Heart right ventricle (tissue), 16 donors: ENCODE data around the gene S100A13. TPM values are rescaled to one million over a fixed set of nuclear protein-coding genes. Genes with fewer than 3 reads are reported as not detected.

Experiments
- ATAC-seq, 8 donors: fragments of 200-7000 bp; cut with Tn5 transposase; one replicate each; pipeline ENCODE4 v1.9.1; 2020; ENCODE audit warnings: mild to moderate bottlenecking in 8 of 8, moderate library complexity in 8 of 8, moderate number of reproducible peaks in 1 of 8
- DNase-seq, 2 donors: peaks; one replicate each; pipeline ENCODE4 v3.0.0-alpha.2; 2020
- H3K27ac ChIP-seq, 10 donors: fragments of 200-600 bp; sonication (generic) in 2 of 10; one replicate each; pipeline versions ENCODE4 v1.5.0 to v1.8.0; 2020 to 2022; ENCODE audit warnings: mild to moderate bottlenecking in 3 of 10
- H3K27me3 ChIP-seq, 7 donors: fragments of 200-600 bp; one replicate each; pipeline ENCODE4 v1.8.0; 2021 to 2022; ENCODE audit warnings: mild to moderate bottlenecking in 2 of 7
- H3K36me3 ChIP-seq, 9 donors: fragments of 200-600 bp; sonication (generic) in 1 of 9; one replicate each; pipeline versions ENCODE4 v1.5.0 to v1.8.0; 2020 to 2022; ENCODE audit warnings: mild to moderate bottlenecking in 2 of 9
- H3K4me1 ChIP-seq, 9 donors: fragments of 200-600 bp; sonication (generic) in 1 of 9; one replicate each; pipeline versions ENCODE4 v1.5.0 to v1.8.0; 2020 to 2022; ENCODE audit warnings: mild to moderate bottlenecking in 4 of 9
- H3K4me3 ChIP-seq, 10 donors: fragments of 200-600 bp; sonication (generic) in 2 of 10; one replicate each; pipeline versions ENCODE4 v1.5.0 to v1.8.0; 2020 to 2022; ENCODE audit warnings: mild to moderate bottlenecking in 7 of 10, moderate library complexity in 2 of 10
- H3K9me3 ChIP-seq, 11 donors: fragments of 200-600 bp in 10 of 11; sonication (generic) in 2 of 11; one replicate each; pipeline versions ENCODE4 v1.5.0 to v1.8.0; 2013 to 2022; ENCODE audit warnings: mild to moderate bottlenecking in 2 of 11, control low read depth in 1 of 11, moderate library complexity in 1 of 11
- WGBS, 2 donors: extraction: QIAGEN DNeasy Blood & Tissue Kit; methylation state at CpG; one replicate each; pipeline ENCODE4 v1.1.7; 2013; ENCODE audit warnings: inconsistent platforms in 1 of 2; 5-methylcytosine and 5-hydroxymethylcytosine counted together
- intact Hi-C, 10 donors: fragments of 100-400 bp; cut with DNase I; formaldehyde crosslinking; loops; one replicate each; pipeline versions ENCODE4 v1.11.1 to v1.14.2; 2022
- polyA plus RNA-seq, 2 donors: library from polyadenylated mRNA; stranded (reverse); fragments of 200-250 nt; gene quantifications; one replicate each; pipeline ENCODE4 v1.2.3, GENCODE V29; 2013
- total RNA-seq, 10 donors: library from RNA; stranded (reverse); fragmentation: NEBNext Ultra II Directional in 3 of 10; extraction: Animal tissue kit (Norgen Biotek cat#: 25700) in 3 of 10; gene quantifications; one replicate each; pipeline versions ENCODE4 v1.2.1 to v1.2.4, GENCODE V29; 2021 to 2023
- TF ChIP-seq, protein P1 (sequence below), 9 donors: fragments of 200-600 bp; sonication (generic) in 2 of 9; IDR thresholded peaks; one replicate each; pipeline versions ENCODE4 v1.5.0 to v1.8.0; 2021 to 2022; ENCODE audit warnings: antibody characterized with exemption in 9 of 9, mild to moderate bottlenecking in 5 of 9, moderate library complexity in 1 of 9
- donor health status: Arrhythmogenic right ventricular cardiomyopathy.
- donor health status: ischemic (EF 13 %, LVEDD 7.1; RV severe dilation, severe dysfunction).
- donor health status: healthy with polysubstance abuse.
- donor health status: DM: no; HTN: yes; CAD: no.
- donor health status: DM: no; HTN: no; CAD: no.
- donor health status: ischemic (EF 25% LVEDD 6.9; RV normal size, moderate dysfunction).
- donor health status: ischemic (EF 25% LVEDD 5.7; RV mildly dilated, moderate dysfunction).
- donor health status: healthy.
- donor health status: DM: yes; HTN: yes; CAD: no.
- donor health status: Ischemic cardiomyopathy.
- donor health status: ischemic (EF 35%, LVEDD 5.7; RV mildly dilated, moderate dysfunction).
- donor health status: nonischemic (EF 11% LVEDD 7.7; RV severe dilation, severe dysfunction).
- donor health status: DM: yes; HTN: yes; CAD: no.
- donor health status: PGD.
- donor health status: ischemic (EF 29% LVEDD 5.4; RV normal size, mild dysfunction).
- donor health status: nonischemic (EF 23%, LVEDD 6.1; RV moderate dilation, normal function).

The S100A13 gene
- total and polyA plus RNA-seq, 12 donors, result 101 to 335 (median 134) TPM

DNA sequence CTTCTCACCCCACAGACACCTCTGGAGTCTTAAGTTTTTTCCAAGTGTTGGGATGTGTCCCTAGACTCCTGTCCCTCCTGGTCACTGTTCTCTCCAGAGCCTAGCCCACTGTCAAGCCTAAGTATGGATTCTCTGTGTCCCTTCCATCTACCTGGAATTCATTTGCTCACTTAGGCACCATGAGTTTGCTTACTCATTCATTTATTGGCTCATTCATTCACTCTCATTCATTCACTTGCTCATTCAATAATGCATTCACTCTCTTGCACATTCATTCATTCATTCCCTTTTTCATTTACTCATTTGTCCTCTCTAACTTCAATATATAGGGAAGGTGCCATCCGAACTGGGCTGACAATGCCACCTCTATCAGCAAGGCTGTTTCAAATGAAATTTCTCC is 15.9 kb downstream of the S100A13 start:
- intact Hi-C loops, result loop anchor here in 2 of 10 donors (5.0 to 10.0 kb wide), 2 partner anchors 77 to 79 kb away; partner anchors contain the start of gene S100A6 (in 1 of the 2)

GRCh38 chr1:153610811-153611301 is 16.4 kb downstream of the S100A13 start:
- H3K36me3 ChIP-seq, result peaks cover 0 to 21% (median 14%) of the 10 kb centered on the region in 9 donors
- 88 to 90% methylated on average over 7 of the region's 7 CpGs for WGBS, 2 donors
- H3K27ac ChIP-seq, result peak overlapping the region; percentile 83 to 99 (median 96)
- ATAC-seq (no peak), DNase-seq (no peak)
- TF ChIP-seq, protein P1, sequence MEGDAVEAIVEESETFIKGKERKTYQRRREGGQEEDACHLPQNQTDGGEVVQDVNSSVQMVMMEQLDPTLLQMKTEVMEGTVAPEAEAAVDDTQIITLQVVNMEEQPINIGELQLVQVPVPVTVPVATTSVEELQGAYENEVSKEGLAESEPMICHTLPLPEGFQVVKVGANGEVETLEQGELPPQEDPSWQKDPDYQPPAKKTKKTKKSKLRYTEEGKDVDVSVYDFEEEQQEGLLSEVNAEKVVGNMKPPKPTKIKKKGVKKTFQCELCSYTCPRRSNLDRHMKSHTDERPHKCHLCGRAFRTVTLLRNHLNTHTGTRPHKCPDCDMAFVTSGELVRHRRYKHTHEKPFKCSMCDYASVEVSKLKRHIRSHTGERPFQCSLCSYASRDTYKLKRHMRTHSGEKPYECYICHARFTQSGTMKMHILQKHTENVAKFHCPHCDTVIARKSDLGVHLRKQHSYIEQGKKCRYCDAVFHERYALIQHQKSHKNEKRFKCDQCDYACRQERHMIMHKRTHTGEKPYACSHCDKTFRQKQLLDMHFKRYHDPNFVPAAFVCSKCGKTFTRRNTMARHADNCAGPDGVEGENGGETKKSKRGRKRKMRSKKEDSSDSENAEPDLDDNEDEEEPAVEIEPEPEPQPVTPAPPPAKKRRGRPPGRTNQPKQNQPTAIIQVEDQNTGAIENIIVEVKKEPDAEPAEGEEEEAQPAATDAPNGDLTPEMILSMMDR (IDR thresholded peaks at IDR 0.05), result no peak
- intact Hi-C loops, result loop anchor here in 2 of 10 donors (5.0 to 10.0 kb wide), 2 partner anchors 76 to 79 kb away; partner anchors contain the start of gene S100A6 (in 1 of the 2)
- peaks cover 10 to 57% (median 35%) of the 10 kb centered on the region in 9 donors for H3K4me1 ChIP-seq
- no peaks in the 10 kb centered on the region for H3K27me3 ChIP-seq
- H3K4me3 ChIP-seq, result peak overlapping the region in 1 of 10 donors; percentile 1
- H3K9me3 ChIP-seq, result no peaks in the 10 kb centered on the region

More for the DNA sequence above, 15.9 kb downstream of the S100A13 start:
- Histone ChIP-seq H3K27ac (peak overlapping the region in 4 of 10 donors; percentile 95 to 99 (median 98)), H3K36me3 (peaks cover 0 to 16% (median 14%) of the 10 kb centered on the region in 9 donors), H3K4me1 (peaks cover 10 to 61% (median 35%) of the 10 kb centered on the region in 9 donors), H3K4me3 (peak overlapping the region in 4 of 10 donors; percentile 6 to 67 (median 62)), H3K9me3 (no peaks in the 10 kb centered on the region), H3K27me3 (no peaks in the 10 kb centered on the region)
- ATAC-seq, result no peak
- TF ChIP-seq, protein P1 (IDR thresholded peaks at IDR 0.05), result no peak
- no peak for DNase-seq
- whole genome bisulfite sequencing, 2 donors, result 86 to 90% methylated on average over 1 of the region's 1 CpG

DNA sequence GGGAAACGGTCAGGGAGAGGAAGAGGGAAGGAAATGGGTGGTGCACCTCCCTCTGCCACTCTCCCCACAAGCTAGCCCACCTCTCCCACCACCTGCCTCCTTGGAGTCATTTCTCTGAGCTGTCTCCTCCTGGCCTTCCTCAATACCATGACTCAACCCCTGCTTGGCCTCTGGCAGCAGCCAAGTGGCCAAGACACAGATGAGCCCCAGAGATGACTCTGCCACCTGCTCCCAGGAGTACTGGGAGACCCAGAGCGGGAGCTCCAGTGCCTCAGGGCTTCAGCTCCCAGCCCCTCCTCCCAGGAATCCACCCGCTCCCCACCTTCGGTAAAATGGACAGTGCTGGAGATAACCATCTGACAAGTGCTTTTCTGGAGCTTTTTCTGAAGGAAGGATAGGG is 17.0 kb downstream of the S100A13 start:
- Histone ChIP-seq H3K27ac (peak overlapping the region; percentile 83 to 99 (median 96)), H3K36me3 (peaks cover 0 to 26% (median 14%) of the 10 kb centered on the region in 9 donors), H3K4me3 (peak overlapping the region in 2 of 10 donors; percentile 1 to 73), H3K9me3 (no peaks in the 10 kb centered on the region), H3K27me3 (no peaks in the 10 kb centered on the region), H3K4me1 (peaks cover 10 to 57% (median 35%) of the 10 kb centered on the region in 9 donors)
- intact Hi-C loops, result loop anchor here in 2 of 10 donors (5.0 to 10.0 kb wide), 2 partner anchors 76 to 78 kb away; partner anchors contain the start of gene S100A6 (in 1 of the 2)
- TF ChIP-seq, protein P1 (IDR thresholded peaks at IDR 0.05), result no peak
- WGBS, 2 donors, result 49 to 67% methylated on average over 4 of the region's 4 CpGs
- no peak for ATAC-seq
- DNase-seq, result no peak

GRCh38 chr1:153609585-153609907 is 17.8 kb downstream of the S100A13 start:
- H3K4me1 ChIP-seq, result peaks cover 10 to 57% (median 35%) of the 10 kb centered on the region in 9 donors
- ATAC-seq (no peak), DNase-seq (no peak)
- no peaks in the 10 kb centered on the region for H3K27me3 ChIP-seq
- WGBS, 2 donors, result 44% methylated on average over 6 of the region's 6 CpGs
- peak overlapping the region; percentile 83 to 99 (median 96) for H3K27ac ChIP-seq
- peaks cover 0 to 32% (median 14%) of the 10 kb centered on the region in 9 donors for H3K36me3 ChIP-seq
- intact Hi-C loops, result loop anchor here in 1 of 10 donors (5.0 kb wide), 1 partner anchor 37 kb away; no protein-coding TSS in a partner anchor
- H3K9me3 ChIP-seq, result no peaks in the 10 kb centered on the region
- H3K4me3 ChIP-seq, result peak overlapping the region in 5 of 10 donors; percentile 38 to 73 (median 66)
- TF ChIP-seq, protein P1 (IDR thresholded peaks at IDR 0.05), result no peak
